Fibroblast of gingiva (primary cell): ENCODE results near the gene SUCNR1.
"Not testable (repeated sequence)": the region's sequence is repeated elsewhere in the genome, so short reads cannot be mapped to it uniquely, and the experiment has no call there.

Experiments used
- DNase-seq: peaks from one replicate; pipeline ENCODE4 v3.0.0-alpha.2; 2011; ENCODE audit warnings: low read depth

The SUCNR1 gene

GRCh38 chr3:151871639-151872468 is 1.6 kb upstream of the SUCNR1 start:
- no peak for DNase-seq

DNA sequence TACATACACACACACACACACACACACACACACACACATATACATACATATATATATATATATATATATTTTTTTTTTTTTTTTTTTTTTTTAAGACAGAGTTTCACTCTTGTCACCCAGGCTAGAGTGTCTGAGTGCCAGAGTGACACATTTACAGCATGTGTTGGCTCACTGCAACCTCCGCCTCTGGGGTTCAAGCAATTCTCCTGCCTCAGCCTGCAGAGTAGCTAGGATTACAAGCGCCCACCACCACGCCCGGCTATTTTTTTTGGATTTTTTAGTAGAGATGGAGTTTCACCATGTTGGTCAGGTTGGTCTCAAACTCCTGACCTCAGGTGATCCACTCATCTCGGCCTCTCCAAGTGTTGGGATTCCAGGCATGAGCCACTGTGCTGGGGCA is 636 bp downstream of the SUCNR1 start:
- DNase-seq: not testable (repeated sequence)

GRCh38 chr3:151875759-151876158 is 2.3 kb downstream of the SUCNR1 start:
- no peak for DNase-seq

DNA sequence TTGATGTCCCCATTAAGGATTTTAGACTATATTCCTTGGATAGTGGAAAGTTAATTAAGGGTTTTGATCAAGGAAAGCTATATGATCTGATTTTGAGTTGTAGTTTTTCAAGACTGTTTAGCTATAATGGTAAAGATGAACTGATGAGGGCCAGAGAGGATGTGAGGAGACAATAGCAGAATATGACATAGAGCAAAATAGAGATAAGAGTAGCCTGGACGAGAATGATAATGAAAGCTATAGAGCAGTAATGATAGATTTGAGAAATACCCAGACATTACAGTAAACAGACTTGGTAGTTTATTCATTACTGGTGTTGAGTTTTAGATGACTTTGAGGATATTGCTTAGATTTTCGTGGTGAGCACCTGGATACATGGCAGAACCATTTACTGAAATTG is 3.8 kb downstream of the SUCNR1 start:
- no peak for DNase-seq

- DNase-seq: no peak
These were observed 5.0 kb downstream of the SUCNR1 start for GRCh38 chr3:151878465-151878864.

GRCh38 chr3:151879037-151879436 is 5.6 kb downstream of the SUCNR1 start:
- no peak for DNase-seq

DNA sequence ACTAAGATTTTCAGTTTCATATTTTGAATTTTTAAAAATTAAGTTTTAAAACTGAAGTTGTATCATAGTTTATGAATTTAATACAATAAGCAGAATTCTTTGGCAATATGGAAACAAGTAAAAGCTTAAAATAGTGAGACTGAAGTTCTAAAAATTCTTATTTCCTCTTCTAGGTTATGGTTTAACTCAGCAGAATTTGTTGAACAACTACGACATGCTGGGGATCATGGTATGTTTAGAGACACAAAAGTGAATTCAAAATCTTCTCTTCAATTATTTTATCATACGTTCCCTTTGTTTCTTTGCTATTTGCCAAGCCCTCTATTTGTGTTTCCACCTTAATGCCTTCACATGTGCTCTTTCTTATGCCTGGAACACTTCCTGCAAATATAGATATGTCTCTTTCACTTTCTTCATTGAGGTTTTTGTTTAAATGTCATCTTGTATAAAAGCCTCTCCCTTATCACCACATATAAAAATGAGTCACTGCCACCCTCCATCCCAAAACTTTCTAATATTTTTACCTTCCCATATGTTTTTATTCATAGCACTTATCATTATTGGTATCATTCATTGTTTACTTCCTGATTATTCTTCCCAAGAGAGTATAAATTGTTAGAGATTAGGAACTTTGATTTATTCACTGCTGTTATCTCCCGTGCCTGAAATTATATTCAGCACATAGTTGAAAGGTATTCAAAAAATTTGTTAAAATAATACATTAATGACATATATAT is 6.4 kb downstream of the SUCNR1 start:
- DNase-seq: no peak

- DNase-seq: no peak
These were observed 6.9 kb downstream of the SUCNR1 start for GRCh38 chr3:151880416-151880690.

- no peak for DNase-seq
These were observed 7.7 kb downstream of the SUCNR1 start for GRCh38 chr3:151881137-151881536.

DNA sequence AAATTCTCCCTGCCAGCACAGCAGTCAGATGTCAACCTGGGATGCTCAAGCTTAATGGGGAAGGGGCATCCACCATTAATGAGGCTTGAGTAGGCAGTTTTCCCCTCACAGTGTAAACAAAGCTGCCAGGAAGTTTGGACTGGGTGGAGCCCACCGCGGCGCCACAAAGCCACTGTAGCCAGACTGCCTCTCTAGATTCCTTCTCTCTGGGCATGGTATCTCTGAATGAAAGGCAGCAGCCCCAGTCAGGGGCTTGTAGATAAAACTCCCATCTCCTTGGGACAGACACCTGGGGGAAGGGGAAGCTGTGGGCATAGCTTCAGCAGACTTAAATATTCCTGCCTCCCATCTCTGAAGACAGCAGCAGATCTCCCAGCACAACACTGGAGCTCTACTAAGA is 12.0 kb downstream of the SUCNR1 start:
- DNase-seq: not testable (repeated sequence)

- DNase-seq: not testable (repeated sequence)
These were observed 14.2 kb downstream of the SUCNR1 start for GRCh38 chr3:151887450-151888211.

DNA sequence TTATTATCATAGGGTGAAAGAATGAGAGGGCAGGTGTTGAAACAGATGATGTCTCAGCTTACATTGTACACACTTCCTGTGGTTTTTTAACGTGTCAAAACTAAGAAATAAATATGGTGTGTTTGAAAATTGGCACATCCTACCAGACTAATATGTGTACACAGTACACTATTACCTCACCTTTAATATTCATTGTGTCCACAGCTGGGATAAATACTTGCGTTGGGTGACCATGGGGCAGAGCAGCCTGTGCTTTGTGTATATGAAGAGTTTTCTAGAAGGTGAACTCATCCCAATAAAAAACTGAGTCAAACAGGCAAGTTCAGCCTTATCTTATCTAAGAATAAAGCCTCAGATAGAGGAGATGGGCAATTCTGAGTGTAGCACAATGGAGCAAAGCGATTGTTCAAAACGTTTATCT is 17.3 kb downstream of the SUCNR1 start:
- no peak for DNase-seq

DNA sequence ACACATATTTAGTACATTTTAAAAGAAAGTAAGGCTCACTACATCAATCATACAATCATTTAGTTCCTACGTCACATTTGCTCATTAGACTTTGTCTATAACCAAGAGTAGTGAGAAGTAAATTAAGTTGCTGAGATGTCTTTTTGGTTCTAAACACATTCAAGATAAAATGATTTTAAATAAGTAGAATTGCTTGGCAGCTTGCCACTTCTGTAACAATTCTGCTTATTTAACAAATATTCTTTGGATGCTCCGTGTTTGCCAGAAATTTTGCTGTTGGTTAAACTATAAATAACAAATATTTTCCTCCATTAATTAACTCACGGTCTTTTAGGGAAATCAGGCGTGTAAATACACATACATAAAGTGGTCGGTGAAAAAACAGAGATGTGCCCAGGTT is 18.3 kb downstream of the SUCNR1 start:
- DNase-seq: no peak

GRCh38 chr3:151894219-151894618 is 20.8 kb downstream of the SUCNR1 start:
- no peak for DNase-seq

- no peak for DNase-seq
These were observed 22.2 kb downstream of the SUCNR1 start for GRCh38 chr3:151895478-151896241.

DNA sequence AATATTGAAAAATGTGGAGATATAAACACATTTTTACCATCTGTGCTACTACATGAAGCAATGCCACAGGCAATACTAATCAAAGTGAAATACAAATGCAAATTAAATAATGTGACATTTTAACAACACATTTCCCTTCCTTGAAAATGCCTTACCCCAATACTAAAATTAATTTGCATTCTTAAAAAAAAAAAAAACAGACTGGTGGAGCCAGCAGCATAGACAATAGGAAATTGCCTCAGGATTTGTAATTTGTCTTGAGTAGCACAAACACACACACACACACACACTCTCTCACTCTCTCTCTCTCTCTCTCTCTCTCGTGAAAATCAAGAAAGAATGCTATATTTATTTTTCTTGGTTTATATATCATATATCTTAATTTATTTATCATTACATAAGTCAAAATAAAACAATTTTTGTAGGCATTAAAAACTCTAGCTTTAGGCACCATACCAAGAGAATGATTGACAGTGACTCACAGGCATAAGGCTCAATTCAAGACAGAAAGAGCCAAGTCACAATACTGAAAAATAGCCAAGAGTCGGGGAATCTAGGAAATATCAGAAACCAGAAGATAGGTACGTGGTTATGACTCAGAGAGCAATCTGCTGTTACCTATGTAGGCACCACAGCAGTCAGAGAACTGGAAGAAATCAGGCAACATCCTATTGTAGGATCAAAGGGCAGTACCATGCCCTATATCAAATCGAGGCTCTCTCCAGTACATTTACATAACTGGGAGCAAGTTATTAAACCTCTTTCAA is 23.0 kb downstream of the SUCNR1 start:
- no peak for DNase-seq

DNA sequence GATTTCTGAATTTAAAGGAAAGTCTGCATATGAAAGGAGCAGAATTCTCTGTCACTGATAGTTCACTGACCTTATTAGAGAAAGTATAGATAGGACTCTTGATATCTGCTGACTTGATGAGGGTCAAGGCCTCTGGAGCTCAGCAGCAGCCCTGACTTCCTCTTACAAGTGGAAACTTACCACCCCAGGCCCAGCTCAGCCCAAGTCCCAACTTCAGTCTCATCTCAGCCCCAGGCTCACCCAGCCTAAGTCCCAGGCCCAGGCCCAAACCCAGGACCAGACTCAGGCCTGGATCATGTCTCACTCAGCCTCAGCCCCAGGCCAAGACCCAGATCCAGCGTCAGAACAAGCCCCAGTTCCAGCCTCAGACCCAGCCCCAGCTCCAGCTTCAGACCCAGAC is 24.7 kb downstream of the SUCNR1 start:
- not testable (repeated sequence) for DNase-seq

- DNase-seq: not testable (repeated sequence)
These were observed 25.3 kb downstream of the SUCNR1 start for GRCh38 chr3:151898564-151899261.

GRCh38 chr3:151899996-151900395 is 26.6 kb downstream of the SUCNR1 start:
- DNase-seq: no peak

- DNase-seq: no peak
These were observed 27.0 kb downstream of the SUCNR1 start for GRCh38 chr3:151900460-151900859.
